Midbrain (tissue), 1 donor: ENCODE measurements around the gene GAPVD1.
"Not testable (repeated sequence)": the region's sequence is repeated elsewhere in the genome, so short reads cannot be mapped to it uniquely, and the experiment has no call there.

Experiments
- DNase-seq: peaks from one replicate; lab custom pipeline; 2025; lab: John Stamatoyannopoulos, UW

GAPVD1 gene

GRCh38 chr9:125255781-125256391 is 5.7 kb upstream of the GAPVD1 start:
- no peak for DNase-seq

- DNase-seq, result no peak
These were observed 3.4 kb upstream of the GAPVD1 start for GRCh38 chr9:125258160-125258785.

GRCh38 chr9:125258832-125259534 is 2.6 kb upstream of the GAPVD1 start:
- DNase-seq, result peak; percentile 30

DNA sequence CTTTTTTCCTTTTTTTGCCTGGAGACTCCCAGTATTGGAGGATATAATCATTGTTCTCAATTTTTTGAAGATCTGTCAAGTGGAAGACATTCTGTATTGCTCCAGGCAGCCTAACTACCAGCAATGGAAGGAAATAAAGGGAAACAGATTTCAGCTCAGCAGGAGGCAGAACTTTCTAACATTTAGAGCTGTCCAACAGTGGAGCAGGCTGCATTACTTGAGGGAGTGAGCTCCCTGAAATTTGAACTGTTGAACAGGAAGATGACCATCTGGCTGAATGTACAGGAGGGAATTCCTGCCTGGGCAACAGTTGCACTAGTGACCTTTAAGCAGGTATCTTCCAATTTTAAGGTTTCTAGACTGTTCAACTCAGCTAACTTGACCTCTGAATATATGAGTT is 1.1 kb upstream of the GAPVD1 start:
- no peak for DNase-seq

- no peak for DNase-seq
These were observed 817 bp downstream of the GAPVD1 start for GRCh38 chr9:125262294-125262991.

DNA sequence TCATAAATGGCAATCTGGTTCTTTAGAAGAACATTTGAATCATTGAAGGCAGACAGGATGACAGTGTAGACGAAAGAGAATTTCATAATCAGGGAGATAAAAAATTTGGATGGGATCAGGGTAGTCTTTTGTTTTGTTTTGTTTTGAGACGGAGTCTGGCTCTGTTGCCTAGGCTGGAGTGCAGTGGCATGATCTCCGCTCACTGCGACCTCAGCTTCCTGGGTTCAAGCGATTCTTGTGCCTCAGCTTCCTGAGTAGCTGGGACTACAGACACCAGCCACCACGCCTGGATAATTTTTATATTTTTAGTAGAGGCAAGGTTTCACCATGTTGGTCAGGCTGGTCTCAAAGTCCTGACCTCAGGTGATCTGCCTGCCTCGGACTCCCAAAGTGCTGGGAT is 2.4 kb downstream of the GAPVD1 start:
- not testable (repeated sequence) for DNase-seq

DNA sequence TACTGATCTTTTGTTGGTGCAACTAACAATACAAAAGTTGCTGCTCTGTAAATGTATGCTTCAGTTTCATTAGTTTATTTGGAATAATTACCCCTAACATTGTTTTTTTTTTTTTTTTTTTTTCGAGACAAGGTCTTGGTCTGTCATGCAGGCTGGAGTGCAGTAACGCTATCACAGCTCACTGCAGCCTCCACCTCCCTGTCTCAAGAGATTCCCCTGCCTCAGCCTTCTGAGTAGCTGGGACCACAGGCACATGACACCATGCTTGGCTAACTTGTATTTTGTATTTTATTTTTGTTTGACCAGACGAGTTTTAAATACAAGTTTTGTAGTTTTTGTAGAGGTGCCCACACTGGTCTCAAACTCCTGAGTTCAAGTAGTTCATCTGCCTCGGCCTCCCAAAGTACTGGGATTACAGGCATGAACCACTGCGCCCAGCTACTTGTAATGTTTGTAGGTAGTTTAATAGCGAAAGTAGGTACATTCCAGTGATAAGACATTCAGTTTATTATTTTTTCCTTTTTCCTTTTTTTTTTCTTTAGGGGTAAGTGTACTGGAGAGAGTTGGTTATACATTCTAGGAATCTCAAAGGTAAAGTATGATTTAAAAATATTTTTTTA is 6.9 kb downstream of the GAPVD1 start:
- no peak for DNase-seq

GRCh38 chr9:125269014-125269397 is 7.4 kb downstream of the GAPVD1 start:
- DNase-seq, result no peak

GRCh38 chr9:125271081-125271480 is 9.5 kb downstream of the GAPVD1 start:
- no peak for DNase-seq

GRCh38 chr9:125272697-125273096 is 11.1 kb downstream of the GAPVD1 start:
- DNase-seq, result no peak

- DNase-seq, result no peak
These were observed 15.1 kb downstream of the GAPVD1 start for GRCh38 chr9:125276771-125277170.

DNA sequence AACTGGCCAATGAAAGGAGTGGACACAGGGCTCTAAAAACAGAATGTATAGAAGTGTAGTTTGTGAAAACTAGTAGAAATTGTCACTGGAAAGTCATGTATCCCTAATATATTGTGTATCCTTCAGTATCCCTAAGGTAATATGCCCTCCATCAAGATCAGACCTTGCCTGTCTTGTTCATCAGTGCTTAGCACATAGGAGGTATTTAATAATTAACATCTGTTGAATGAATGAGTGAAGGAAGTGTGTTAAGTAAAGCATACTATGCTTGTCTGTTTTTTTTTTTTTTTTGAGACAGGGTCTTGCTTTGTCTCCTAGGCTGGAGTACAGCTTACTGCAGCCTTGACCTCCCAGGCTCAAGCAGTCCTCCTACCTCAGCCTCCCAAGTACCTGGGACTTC is 15.8 kb downstream of the GAPVD1 start:
- DNase-seq, result no peak

DNA sequence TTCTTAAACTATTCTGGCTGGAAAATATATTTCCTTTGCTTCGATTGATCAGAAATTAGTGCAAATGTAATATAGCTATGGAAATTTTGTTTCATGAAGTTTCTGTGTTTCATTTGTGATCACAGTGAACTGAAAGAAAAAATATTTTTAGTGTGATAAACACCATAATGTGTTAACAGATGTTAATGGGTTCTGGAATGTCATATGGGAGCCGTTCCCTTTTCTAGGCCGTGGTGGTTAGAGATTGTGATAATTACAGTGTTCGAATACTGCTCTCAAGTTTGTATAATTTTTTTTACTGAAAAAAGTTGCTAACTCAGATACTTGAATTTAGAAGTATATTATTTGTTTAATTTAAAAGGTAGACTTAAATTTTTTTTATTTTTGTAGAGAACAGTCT is 19.3 kb downstream of the GAPVD1 start:
- no peak for DNase-seq

DNA sequence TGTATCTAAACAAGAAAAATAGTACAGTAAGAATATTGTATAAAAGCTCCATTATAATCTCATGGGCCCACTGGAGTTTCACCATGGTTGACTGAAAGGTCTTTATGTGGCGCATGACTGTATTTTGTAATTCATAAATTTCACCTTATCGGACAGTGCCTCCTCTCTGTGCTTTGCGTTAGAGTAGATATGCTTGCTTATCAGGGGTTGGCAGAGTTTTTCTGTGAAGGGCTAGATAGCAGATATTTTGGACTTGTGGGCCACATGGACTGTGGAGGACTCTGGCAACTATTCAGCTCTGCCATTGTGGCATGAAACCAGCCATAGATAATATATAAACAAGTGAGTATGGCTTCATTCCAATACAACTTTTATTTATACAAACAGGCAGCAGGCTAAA is 23.2 kb downstream of the GAPVD1 start:
- no peak for DNase-seq

GRCh38 chr9:125286935-125287433 is 25.4 kb downstream of the GAPVD1 start:
- DNase-seq, result not testable (repeated sequence)

DNA sequence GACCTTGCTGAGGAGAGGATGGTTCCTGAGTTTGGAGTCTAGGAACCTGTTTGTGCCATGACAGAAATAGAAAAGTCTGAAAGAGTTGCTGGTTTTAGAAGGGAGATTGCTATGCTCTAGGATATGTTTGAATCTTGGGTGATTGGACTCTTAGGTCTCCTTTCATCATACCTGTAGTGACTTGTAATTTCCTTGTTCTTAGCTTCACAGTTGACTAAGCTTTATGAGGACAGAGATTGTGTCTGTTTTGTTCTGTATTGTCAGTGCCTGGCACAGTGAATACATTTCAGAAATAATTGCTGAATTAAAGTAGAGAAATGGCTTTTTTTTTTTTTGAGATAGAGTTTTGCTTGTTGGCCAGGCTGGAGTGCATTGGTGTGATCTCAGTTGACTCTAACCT is 31.5 kb downstream of the GAPVD1 start:
- DNase-seq, result no peak

DNA sequence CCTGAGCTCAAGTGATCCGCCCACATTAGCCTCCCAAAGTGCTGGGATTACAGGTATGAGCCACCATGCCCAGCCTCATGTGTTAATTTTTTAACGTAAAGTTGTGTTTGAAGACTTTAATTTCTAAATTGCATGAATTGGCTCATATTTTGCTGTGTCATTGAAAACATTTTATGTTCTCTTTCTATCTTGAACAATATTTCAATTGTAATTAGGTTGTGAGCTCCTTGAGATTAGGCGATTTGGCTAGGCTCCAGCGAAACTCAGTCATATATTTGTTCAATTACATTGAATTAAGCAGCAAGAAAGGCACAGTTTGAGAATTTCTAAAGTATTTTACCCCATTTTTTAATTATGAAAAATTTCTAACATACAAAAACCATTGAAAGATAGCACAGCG is 34.0 kb downstream of the GAPVD1 start:
- no peak for DNase-seq

- DNase-seq, result no peak
These were observed 35.3 kb downstream of the GAPVD1 start for GRCh38 chr9:125296843-125297372.

DNA sequence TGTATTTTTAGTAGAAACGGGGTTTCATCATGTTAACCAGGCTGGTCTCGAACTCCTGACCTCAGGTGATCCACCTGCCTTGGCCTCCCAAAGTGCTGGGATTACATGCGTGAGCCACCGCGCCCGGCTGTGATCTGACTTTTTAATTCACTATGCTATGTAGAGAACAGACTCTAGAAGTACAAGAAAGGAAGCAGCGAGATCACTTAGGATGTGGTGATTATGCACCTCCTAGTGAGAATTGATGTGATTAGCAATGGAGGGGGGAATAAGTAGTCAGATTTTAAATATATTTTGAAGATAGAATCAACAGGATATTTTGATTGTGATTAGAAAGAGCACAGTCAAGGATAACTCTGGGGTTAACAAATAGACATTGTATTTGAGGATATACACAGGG is 36.3 kb downstream of the GAPVD1 start:
- DNase-seq, result no peak

DNA sequence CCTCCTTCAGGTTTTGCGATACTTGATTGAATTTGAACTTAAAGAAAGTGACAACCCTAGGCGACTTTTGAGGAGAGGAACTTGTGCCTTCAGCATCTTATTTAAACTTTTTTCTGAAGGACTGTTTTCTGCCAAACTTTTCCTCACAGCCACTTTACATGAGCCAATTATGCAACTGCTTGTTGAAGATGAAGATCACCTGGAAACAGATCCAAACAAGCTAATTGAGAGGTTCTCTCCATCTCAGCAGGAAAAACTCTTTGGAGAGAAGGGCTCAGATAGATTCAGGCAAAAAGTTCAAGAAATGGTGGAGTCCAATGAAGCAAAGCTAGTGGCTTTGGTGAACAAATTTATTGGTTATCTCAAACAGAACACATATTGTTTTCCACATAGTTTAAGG is 40.6 kb downstream of the GAPVD1 start:
- no peak for DNase-seq

DNA sequence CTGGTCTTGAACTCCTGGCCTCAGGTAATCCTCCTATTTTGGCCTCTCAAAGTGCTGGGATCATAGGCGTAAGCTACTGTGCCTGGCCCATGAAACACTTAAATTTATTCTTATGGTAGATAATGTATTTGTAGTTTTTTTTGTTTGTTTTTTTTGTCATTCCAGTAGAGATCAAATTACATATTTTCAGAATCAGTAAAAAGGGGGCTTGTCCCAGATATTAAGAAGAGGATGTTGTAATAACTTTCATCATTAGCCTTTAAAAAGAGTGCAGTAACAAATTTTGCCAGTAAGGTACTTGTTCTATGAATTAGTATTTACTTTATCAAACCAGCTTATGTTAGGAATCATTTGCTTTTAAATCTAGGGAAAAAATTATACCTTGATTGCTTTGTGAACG is 42.6 kb downstream of the GAPVD1 start:
- DNase-seq, result no peak

DNA sequence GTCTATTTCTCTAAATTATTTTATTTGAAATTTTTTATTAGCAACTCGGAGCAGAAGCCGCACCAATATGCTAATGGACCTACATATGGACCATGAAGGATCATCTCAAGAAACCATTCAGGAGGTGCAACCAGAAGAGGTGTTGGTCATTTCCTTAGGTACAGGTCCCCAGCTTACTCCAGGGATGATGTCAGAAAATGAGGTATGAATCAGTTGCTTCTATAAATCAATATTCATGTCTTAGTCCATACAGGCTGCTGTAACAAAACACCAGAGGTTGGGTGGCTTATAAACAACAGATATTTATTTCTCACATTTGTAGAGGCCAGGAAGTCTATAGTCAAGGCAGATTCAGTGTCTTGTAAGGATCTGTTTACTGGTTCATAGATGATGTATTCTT is 50.8 kb downstream of the GAPVD1 start:
- DNase-seq, result no peak
